Measurements from ENCODE around the gene DPCD.
"Not testable (repeated sequence)": the region's sequence is repeated elsewhere in the genome, so short reads cannot be mapped to it uniquely, and the experiment has no call there.

Gene DPCD

GRCh38 chr10:101619983-101620382 lies 31.9 kb downstream of the DPCD start:
- no peak for DNase-seq (ENCODE audit: low read depth in 2 of 2)

GRCh38 chr10:101623528-101623927 lies 35.4 kb downstream of the DPCD start:
- no peak for DNase-seq (ENCODE audit: low read depth in 2 of 2)

GRCh38 chr10:101624526-101625102 lies 36.5 kb downstream of the DPCD start:
- DNase-seq (ENCODE audit: low read depth in 2 of 2) = no peak

GRCh38 chr10:101625821-101626412 lies 37.8 kb downstream of the DPCD start:
- DNase-seq (ENCODE audit: low read depth in 2 of 2) = no peak

- no peak for DNase-seq (ENCODE audit: low read depth in 2 of 2)
Observed at GRCh38 chr10:101629837-101630632, 41.9 kb downstream of the DPCD start.

GRCh38 chr10:101630633-101630920 lies 42.5 kb downstream of the DPCD start:
- no peak for DNase-seq (ENCODE audit: low read depth in 2 of 2)

GRCh38 chr10:101631821-101632475 lies 43.8 kb downstream of the DPCD start:
- no peak for DNase-seq (ENCODE audit: low read depth in 2 of 2)

- DNase-seq (ENCODE audit: low read depth in 2 of 2) = not testable (repeated sequence)
Observed at GRCh38 chr10:101633510-101633909, 45.4 kb downstream of the DPCD start.

GRCh38 chr10:101639141-101639900 lies 51.2 kb downstream of the DPCD start:
- DNase-seq (ENCODE audit: low read depth in 2 of 2) = no peak

- DNase-seq (ENCODE audit: low read depth in 2 of 2) = no peak
Observed at GRCh38 chr10:101643546-101643945, 55.4 kb downstream of the DPCD start.

GRCh38 chr10:101644002-101644401 lies 55.9 kb downstream of the DPCD start:
- no peak for DNase-seq (ENCODE audit: low read depth in 2 of 2)

GRCh38 chr10:101645659-101646058 lies 57.5 kb downstream of the DPCD start:
- DNase-seq (ENCODE audit: low read depth in 2 of 2) = no peak

- no peak for DNase-seq (ENCODE audit: low read depth in 2 of 2)
Observed at GRCh38 chr10:101646364-101646763, 58.2 kb downstream of the DPCD start.

- no peak for DNase-seq (ENCODE audit: low read depth in 2 of 2)
Observed at GRCh38 chr10:101647255-101647654, 59.1 kb downstream of the DPCD start.

- DNase-seq (ENCODE audit: low read depth in 2 of 2) = no peak
Observed at GRCh38 chr10:101649525-101650085, 61.5 kb downstream of the DPCD start.

GRCh38 chr10:101650863-101651262 lies 62.7 kb downstream of the DPCD start:
- no peak for DNase-seq (ENCODE audit: low read depth in 2 of 2)

- no peak for DNase-seq (ENCODE audit: low read depth in 2 of 2)
Observed at GRCh38 chr10:101651336-101651735, 63.2 kb downstream of the DPCD start.

- DNase-seq (ENCODE audit: low read depth in 2 of 2) = no peak
Observed at GRCh38 chr10:101653536-101653935, 65.4 kb downstream of the DPCD start.

- no peak for DNase-seq (ENCODE audit: low read depth in 2 of 2)
Observed at GRCh38 chr10:101655570-101655969, 67.4 kb downstream of the DPCD start.

GRCh38 chr10:101656890-101657289 lies 68.8 kb downstream of the DPCD start:
- DNase-seq (ENCODE audit: low read depth in 2 of 2) = no peak

GRCh38 chr10:101658975-101659374 lies 70.9 kb downstream of the DPCD start:
- no peak for DNase-seq (ENCODE audit: low read depth in 2 of 2)

All from fibroblast of skin of left biceps (primary cell).